ENCODE results near the gene RELB.
A peak's percentile ranks its signal among the peaks of the same experiment; 100 is the strongest.
"Not testable (repeated sequence)": the region's sequence is repeated elsewhere in the genome, so short reads cannot be mapped to it uniquely, and the experiment has no call there.

The RELB gene

GRCh38 chr19:44987148-44987675, 14.1 kb upstream of the RELB start:
- no peak for DNase-seq (ENCODE audit: low spot score)

DNA sequence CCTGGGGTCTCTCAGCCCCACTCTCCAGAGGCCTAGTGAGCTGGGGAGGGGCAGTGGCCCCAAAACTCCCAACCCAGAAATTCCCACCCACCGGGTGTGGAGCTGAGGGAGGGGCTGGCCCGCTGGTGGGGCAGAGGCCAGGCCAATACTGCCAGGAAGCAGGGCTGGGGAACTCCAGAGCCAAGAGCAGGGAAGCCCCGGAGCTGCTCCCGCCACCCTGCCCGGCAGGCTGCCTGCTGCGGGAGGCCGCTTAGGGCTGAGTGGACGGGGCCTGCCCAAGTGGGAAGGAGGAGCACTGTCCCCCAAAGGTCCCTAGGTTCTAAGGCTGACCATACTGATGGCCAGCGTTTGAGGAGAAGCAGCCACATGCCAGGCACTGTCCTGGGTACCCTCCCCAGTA, 13.0 kb upstream of the RELB start:
- DNase-seq (ENCODE audit: low spot score) = no peak

- DNase-seq (ENCODE audit: low spot score) = peak; percentile 83
Measured at GRCh38 chr19:44988896-44989556, 12.2 kb upstream of the RELB start.

DNA sequence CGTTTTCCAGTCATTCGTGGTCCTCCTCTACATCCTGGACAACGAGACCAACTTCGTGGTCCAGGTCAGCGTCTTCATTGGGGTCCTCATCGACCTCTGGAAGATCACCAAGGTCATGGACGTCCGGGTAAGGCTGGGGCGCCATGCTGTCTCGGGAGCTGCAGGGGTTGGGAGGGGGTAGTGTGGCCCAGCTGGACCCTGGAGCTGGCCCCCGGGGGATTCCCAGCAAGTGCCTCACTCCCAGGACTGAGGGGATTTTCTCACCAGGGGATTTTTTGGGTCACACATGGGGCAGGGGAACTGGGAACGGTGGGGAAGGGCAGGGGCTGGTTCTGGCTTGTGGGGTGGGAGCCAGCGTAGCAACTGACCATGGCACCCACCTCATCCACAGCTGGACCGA, 10.8 kb upstream of the RELB start:
- no peak for DNase-seq (ENCODE audit: low spot score)

- DNase-seq (ENCODE audit: low spot score) = no peak
Measured at GRCh38 chr19:44990966-44991365, 10.3 kb upstream of the RELB start.

- DNase-seq (ENCODE audit: low spot score) = no peak
Measured at GRCh38 chr19:44992336-44993163, 8.7 kb upstream of the RELB start.

DNA sequence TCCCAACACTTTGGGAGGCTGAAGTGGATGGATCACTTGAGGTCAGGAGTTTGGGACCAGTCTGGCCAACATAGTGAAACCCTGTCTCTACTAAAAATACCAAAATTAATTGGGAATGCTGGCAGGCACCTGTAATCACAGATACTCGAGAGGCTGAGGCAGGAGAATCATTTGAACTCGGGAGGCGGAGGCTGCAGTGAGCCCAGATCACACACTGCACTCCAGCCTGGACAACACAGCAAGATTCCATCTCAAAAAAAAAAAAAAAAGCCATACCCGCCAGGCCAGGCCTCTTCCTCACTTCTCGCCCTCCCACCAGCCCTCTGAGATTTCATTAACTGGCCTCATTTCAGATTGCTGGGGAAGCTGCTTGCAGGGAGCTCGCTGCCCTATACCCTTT, 7.7 kb upstream of the RELB start:
- no peak for DNase-seq (ENCODE audit: low spot score)

DNA sequence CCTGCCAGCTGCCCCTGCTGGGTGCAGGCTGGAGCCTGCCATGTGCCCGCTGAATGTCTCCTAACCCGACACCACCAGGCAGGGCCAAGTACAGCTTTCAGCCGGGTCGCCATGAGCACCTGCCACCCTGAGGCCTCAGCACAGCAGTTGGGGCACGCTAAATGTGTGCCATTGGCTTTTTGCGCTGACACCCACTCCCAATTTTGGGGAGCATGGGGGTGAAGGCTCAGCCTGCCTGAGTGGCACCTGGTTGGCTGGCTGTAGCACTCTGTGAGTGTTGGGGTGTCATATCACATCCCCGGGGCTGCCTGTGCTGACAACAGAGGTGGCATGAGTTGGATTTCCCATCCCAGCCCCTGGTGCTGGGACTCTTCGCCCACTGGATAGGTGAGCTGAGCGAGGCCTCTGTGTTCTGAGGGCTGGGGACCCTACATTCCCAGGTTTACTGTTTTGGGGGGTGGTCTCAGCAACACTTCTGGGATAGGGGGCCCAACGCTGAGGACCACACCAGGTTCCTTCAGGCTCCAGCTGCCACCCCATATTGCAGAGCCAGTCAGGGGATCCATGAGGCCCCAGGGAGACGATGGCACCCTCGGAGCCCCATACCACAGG, 7.2 kb upstream of the RELB start:
- no peak for DNase-seq (ENCODE audit: low spot score)

GRCh38 chr19:44998025-44998424, 3.2 kb upstream of the RELB start:
- no peak for DNase-seq (ENCODE audit: low spot score)

- DNase-seq (ENCODE audit: low spot score) = not testable (repeated sequence)
Measured at GRCh38 chr19:44999131-44999925, 1.9 kb upstream of the RELB start.

DNA sequence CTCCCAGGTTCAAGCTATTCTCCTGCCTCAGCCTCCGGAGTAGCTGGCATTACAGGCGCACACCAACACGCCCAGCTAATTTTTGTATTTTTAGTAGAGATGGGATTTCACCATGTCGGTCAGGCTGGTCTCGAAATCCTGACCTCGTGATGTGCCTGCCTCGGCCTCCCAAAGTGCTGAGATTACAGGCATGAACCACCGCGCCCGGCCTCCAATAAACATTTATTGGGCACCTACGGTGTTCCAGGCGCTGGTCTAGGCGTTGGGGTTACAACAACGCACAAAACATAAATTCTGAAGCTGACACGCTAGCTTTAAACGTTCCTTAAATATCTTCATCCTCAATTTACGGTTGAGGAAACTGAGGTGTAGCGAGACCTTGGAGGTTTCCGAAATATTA, 599 bp upstream of the RELB start:
- DNase-seq (ENCODE audit: low spot score) = not testable (repeated sequence)

DNA sequence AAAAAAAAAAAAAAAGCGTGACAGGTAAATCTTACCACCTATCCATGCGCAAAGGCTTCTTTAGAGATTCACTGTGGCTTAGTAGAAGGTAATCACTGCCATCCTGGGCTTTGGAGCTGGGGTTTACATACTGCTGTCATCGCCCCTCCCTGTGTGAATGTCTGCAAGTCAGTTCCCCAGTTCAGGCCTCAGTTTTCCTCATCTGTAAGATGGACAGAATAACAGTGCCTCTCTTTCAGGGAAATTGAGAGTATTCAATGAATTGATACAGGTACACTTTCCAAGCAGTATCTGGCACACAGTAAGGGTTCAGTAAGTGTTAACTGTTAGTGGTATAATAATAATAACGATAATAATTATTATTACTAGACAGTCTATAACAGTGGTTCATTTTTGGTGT, 2.2 kb downstream of the RELB start:
- no peak for DNase-seq (ENCODE audit: low spot score)

DNA sequence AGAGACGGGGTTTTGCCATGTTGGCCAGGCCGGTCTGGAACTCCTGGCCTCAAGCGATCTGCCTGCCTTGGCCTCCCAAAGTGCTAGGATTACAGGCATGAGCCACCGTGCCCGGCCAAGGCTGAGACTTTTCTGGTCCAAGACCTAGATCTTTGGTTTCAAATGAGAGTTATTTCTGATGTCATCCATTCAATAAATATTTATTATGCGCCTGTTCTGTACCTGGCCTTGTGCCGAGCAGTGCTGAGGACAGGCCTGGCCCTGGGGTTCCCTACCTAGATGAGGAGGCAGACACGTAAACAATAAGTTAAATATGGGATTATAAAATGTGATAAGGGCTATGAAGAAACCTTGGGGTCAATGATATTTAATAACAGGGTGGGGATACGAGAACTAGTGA, 4.5 kb downstream of the RELB start:
- no peak for DNase-seq (ENCODE audit: low spot score)

GRCh38 chr19:45008552-45008951, 7.3 kb downstream of the RELB start:
- DNase-seq (ENCODE audit: low spot score) = no peak

- DNase-seq (ENCODE audit: low spot score) = no peak
Measured at GRCh38 chr19:45009625-45010255, 8.5 kb downstream of the RELB start.

- no peak for DNase-seq (ENCODE audit: low spot score)
Measured at GRCh38 chr19:45010306-45010705, 9.0 kb downstream of the RELB start.

DNA sequence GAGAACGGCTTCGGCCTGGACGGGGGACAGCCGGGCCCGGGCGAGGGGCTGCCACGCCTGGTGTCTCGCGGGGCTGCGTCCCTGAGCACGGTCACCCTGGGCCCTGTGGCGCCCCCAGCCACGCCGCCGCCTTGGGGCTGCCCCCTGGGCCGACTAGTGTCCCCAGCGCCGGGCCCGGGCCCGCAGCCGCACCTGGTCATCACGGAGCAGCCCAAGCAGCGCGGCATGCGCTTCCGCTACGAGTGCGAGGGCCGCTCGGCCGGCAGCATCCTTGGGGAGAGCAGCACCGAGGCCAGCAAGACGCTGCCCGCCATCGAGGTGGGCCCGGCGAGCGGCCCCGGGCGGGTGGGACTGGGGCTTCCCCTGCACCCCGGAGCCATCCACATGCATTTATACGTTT, 10.7 kb downstream of the RELB start:
- DNase-seq (ENCODE audit: low spot score) = no peak

- DNase-seq (ENCODE audit: low spot score) = peak; percentile 85
Measured at GRCh38 chr19:45016388-45017314, 15.4 kb downstream of the RELB start.

GRCh38 chr19:45019187-45019586, 17.9 kb downstream of the RELB start:
- no peak for DNase-seq (ENCODE audit: low spot score)

GRCh38 chr19:45020071-45020470, 18.8 kb downstream of the RELB start:
- no peak for DNase-seq (ENCODE audit: low spot score)

DNA sequence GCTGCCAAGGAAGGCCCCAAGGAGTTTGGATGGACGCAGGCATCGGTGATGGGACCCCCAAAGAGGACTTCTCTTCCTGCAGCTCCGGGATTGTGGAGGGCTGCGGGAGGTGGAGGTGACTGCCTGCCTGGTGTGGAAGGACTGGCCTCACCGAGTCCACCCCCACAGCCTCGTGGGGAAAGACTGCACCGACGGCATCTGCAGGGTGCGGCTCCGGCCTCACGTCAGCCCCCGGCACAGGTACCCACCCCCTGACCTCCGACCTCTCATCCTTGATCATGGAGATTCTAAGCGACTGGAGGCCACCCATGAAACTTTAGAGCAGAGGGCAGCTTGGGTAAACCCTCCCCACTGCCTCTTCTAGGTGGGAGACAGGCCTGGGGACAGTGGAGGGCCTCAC, 20.7 kb downstream of the RELB start:
- no peak for DNase-seq (ENCODE audit: low spot score)

All from HuH-7.5 (cell line).